GM18951 (cell line): Measurements from ENCODE around the gene C1orf87.

Experiments used
- POLR2A ChIP-seq: IDR thresholded peaks from 4 replicates; pipeline ENCODE4 v1.6.1; 2011; ENCODE audit warnings: mild to moderate bottlenecking; ENCODE audit not compliant: insufficient read length, insufficient read depth; ENCODE audit errors: extremely low read depth
- in situ Hi-C: fragments of 300-500 bp; cut with MboI; formaldehyde crosslinking; loops from one replicate; pipeline ENCODE4 v1.12.0; 2022; ENCODE audit warnings: low sequenced_read_pairs, mixed read lengths, inconsistent platforms; ENCODE audit not compliant: unreplicated experiment

C1orf87 gene

DNA sequence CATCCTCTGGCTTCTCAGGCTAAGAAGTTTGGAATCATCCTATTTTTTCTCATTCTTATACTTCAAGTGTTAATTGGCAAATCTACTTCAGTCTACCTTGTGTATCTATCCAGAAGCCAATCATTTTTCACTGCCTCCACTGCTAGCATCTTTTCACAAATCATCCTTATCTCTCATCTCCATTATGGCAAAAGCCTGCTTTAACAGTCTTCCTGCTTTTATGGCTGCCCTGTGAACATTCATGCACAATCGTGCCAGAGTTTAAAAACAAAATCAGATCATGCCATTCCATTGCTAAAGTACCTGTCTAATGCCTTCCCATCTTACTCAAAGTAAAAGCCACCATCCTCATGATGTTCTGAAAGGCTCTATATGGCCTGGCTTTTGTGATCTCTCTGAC lies 127.8 kb downstream of the C1orf87 start:
- TF ChIP-seq POLR2A = no peak
- in situ Hi-C loops = loop anchor here (10.0 kb wide), 1 partner anchor 51 kb away; no protein-coding TSS in a partner anchor
